DOHH2 (cell line): ENCODE measurements around the gene GNAO1.

Experiments used
- EZH2phosphoT487 ChIP-seq: fragments of 200-600 bp; sonication (generic); IDR thresholded peaks from 2 replicates; pipeline ENCODE4 v1.6.1; 2017; ENCODE audit warnings: borderline replicate concordance, mild to moderate bottlenecking, antibody characterized with exemption, low read length, moderate library complexity, mixed read lengths
- TF ChIP-seq, protein P1 (sequence below): fragments of 200-600 bp; sonication (generic); IDR thresholded peaks from one replicate; pipeline ENCODE4 v1.5.1; 2014; ENCODE audit warnings: antibody characterized with exemption, mild to moderate bottlenecking, low read depth, low read length; ENCODE audit not compliant: poor library complexity, severe bottlenecking

DNA sequence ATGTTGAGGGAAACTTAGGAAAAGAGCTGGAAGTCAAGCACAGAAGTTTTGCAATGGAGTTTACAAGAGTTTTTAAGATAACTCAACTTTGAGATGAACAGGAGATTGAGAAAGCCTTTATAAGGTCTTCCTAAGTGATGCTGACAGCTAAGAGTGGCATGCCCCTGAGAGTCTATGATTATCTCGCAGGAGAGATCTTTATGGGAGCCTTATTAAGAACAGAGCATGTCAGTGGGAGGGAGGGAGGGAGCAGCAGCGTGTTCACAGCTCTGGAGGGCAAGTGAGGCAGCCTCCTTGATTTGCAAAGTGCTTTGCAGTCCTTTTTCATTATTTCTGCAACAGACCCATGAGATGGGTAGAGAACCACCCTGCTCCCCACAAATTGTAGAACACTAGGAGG lies 30.7 kb downstream of the GNAO1 start:
- TF ChIP-seq, protein P1, sequence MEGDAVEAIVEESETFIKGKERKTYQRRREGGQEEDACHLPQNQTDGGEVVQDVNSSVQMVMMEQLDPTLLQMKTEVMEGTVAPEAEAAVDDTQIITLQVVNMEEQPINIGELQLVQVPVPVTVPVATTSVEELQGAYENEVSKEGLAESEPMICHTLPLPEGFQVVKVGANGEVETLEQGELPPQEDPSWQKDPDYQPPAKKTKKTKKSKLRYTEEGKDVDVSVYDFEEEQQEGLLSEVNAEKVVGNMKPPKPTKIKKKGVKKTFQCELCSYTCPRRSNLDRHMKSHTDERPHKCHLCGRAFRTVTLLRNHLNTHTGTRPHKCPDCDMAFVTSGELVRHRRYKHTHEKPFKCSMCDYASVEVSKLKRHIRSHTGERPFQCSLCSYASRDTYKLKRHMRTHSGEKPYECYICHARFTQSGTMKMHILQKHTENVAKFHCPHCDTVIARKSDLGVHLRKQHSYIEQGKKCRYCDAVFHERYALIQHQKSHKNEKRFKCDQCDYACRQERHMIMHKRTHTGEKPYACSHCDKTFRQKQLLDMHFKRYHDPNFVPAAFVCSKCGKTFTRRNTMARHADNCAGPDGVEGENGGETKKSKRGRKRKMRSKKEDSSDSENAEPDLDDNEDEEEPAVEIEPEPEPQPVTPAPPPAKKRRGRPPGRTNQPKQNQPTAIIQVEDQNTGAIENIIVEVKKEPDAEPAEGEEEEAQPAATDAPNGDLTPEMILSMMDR = no peak
- no peak for TF ChIP-seq EZH2phosphoT487
